Muscle layer of duodenum (tissue), 2 donors: Measurements from ENCODE around the gene ANKRD13B.
A peak's percentile ranks its signal among the peaks of the same experiment; 100 is the strongest.

Experiments
- H3K27ac ChIP-seq: one replicate; pipeline ENCODE4 v1.7.0; 2013; ENCODE audit warnings: mild to moderate bottlenecking, low read length
- H3K27me3 ChIP-seq: one replicate; pipeline ENCODE4 v1.7.0; 2013; ENCODE audit warnings: low read depth, mild to moderate bottlenecking, control low read depth, low read length
- H3K36me3 ChIP-seq, 2 donors: one replicate each; pipeline ENCODE4 v1.7.0; 2013; ENCODE audit warnings: low read length in 2 of 2, control low read depth in 1 of 2, mild to moderate bottlenecking in 1 of 2; ENCODE audit not compliant: insufficient read depth in 2 of 2, control insufficient read depth in 1 of 2
- H3K4me1 ChIP-seq, 2 donors: one replicate each; pipeline ENCODE4 v1.7.0; 2013; ENCODE audit warnings: low read length in 2 of 2, mild to moderate bottlenecking in 2 of 2, control low read depth in 1 of 2, moderate library complexity in 1 of 2; ENCODE audit not compliant: insufficient read depth in 2 of 2, control insufficient read depth in 1 of 2
- H3K4me3 ChIP-seq, 2 donors: one replicate each; pipeline ENCODE4 v1.7.0; 2013; ENCODE audit warnings: low read length in 2 of 2, low read depth in 1 of 2, mild to moderate bottlenecking in 1 of 2
- H3K9me3 ChIP-seq, 2 donors: one replicate each; pipeline ENCODE4 v1.7.0; 2013; ENCODE audit warnings: low read length in 2 of 2, control low read depth in 1 of 2, mild to moderate bottlenecking in 1 of 2; ENCODE audit not compliant: control insufficient read depth in 1 of 2
- donor health status: healthy.

ANKRD13B gene

GRCh38 chr17:29577001-29577370 lies 15.9 kb upstream of the ANKRD13B start:
- Histone ChIP-seq H3K27me3 (no peaks in the 10 kb centered on the region), H3K36me3 (peaks cover 10 to 60% of the 10 kb centered on the region in 2 donors), H3K4me3 (no peak overlapping the region), H3K9me3 (no peaks in the 10 kb centered on the region), H3K4me1 (peaks cover 0 to 28% of the 10 kb centered on the region in 2 donors), H3K27ac (no peak overlapping the region)

DNA sequence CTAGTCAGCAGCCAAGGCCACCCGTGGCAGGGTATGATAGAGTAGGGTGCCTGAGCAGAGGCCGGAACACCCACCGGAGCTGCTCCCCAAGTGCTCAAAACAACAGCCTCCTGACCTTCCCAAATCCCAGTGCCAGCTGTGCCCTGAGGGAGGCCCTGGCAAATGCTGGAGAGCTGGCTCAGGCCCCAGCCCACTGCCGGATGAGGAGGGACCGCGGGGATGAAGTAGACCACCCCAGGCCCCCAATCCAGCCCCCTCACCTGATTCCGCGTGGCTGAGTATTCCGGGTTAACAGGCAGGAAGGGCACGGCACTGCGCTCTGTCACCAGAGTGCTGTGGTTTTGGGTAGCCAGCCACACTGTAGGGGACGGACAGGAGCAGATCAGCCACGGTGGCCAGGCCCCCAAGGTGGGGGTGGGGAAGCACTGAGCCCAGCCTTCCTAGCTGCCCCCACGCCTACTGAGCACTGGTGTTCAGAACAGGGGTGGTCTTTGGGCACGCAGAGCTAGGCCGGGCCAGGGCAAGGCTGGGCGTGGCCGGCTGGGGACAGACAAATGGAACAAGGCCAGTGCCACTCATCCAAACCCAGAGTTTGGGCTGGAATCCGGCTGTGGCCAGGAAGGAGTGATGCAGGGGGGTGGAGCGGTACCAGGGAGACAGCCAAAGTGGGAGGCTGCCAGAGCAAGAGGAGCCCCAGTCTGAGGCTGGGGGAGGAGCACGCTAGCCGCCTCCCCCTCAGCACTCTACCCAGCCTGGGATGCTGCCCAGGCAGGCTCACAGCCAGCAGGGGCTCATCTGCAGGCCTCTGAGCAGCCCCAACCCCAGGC lies 15.3 kb upstream of the ANKRD13B start:
- H3K36me3 ChIP-seq, result peaks cover 13 to 60% of the 10 kb centered on the region in 2 donors
- H3K27ac ChIP-seq, result no peak overlapping the region

DNA sequence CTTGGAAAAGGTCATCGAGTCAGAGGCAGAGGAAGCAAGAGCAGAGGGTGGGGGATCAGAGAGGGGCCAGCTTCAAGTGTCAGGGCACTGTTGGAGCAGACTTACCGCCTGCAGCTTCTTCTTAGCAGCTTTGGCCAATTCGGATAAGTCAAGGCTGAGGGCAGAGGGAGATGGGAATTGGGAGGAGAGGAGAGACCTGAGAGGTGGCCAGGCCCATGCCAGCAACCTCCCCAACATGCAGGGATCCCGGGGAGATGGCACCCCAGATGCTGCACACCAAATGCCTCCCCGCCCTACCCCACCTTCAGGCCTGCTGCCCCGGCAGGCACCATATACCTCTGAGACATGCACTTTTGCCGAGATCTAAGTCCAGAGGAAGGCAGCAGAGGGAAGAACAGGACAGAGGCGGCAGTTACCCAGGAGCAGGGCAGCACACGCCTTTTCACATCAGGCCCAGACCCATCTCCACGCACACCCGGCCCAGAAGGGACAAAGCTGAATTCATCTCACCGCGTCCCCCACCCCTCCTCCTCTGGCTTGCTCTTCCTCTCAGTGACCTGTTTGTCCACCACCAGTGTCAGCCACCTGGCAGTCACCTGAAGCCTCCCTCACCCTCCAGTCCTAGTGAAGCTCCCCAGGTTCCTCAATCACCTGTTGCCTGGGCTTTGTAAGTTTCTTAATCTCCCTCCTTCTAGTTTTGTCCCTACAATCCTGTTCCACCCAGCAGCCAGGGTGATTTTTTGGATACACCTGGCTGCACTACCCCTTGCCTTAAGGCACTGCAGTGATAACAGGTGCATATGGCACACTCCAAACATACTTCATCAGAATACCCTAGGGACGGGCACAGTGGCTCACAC lies 14.1 kb upstream of the ANKRD13B start:
- peaks cover 17 to 61% of the 10 kb centered on the region in 2 donors for H3K36me3 ChIP-seq
- H3K4me1 ChIP-seq, result peaks cover 0 to 13% of the 10 kb centered on the region in 2 donors

More for the DNA sequence above, 15.3 kb upstream of the ANKRD13B start:
- peaks cover 0 to 22% of the 10 kb centered on the region in 2 donors for H3K4me1 ChIP-seq
- no peak overlapping the region for H3K4me3 ChIP-seq
- no peaks in the 10 kb centered on the region for H3K9me3 ChIP-seq
- no peaks in the 10 kb centered on the region for H3K27me3 ChIP-seq

GRCh38 chr17:29579866-29580771 lies 12.8 kb upstream of the ANKRD13B start:
- H3K27ac ChIP-seq, result no peak overlapping the region
- H3K9me3 ChIP-seq, result no peaks in the 10 kb centered on the region
- H3K4me1 ChIP-seq, result peaks cover 0 to 13% of the 10 kb centered on the region in 2 donors
- peaks cover 14 to 48% of the 10 kb centered on the region in 2 donors for H3K36me3 ChIP-seq
- H3K27me3 ChIP-seq, result no peaks in the 10 kb centered on the region
- no peak overlapping the region for H3K4me3 ChIP-seq

More for the DNA sequence above, 14.1 kb upstream of the ANKRD13B start:
- no peaks in the 10 kb centered on the region for H3K9me3 ChIP-seq
- H3K27ac ChIP-seq, result no peak overlapping the region
- H3K27me3 ChIP-seq, result no peaks in the 10 kb centered on the region
- no peak overlapping the region for H3K4me3 ChIP-seq

DNA sequence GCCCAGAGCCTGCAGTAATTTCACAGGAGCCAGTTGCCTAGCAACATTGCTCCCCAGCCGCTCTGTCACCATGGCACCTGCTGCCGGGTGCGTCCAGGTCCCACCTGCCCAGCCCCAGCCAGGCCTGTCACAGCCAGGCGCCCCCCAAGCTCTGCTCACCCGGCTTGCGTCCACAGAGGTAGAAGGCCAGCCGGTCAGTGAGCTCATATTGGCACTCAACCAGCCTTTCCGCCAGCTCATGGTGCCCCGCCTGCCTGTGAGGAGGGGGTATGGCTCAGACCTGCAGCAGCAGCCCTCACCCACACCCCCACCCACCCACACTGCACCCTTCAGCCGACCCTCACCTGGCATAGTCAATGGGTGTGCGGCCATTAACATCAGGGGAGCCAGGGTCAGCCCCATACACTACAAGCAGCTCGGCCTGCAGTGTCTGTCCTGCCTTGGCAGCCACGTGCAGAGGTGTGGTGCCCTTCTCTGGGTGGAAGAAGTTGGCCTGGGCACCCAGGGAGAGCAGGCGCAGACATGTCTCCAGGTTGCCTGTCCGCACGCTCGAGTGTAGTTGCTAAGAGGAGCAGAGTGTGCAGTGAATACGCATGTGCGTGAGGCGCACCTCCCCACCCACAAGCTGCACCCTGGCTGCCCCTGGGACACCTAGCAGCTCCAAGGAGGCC lies 11.2 kb upstream of the ANKRD13B start:
- Histone ChIP-seq H3K4me1 (peaks cover under 1 to 16% of the 10 kb centered on the region in 2 donors), H3K36me3 (peaks cover 12 to 32% of the 10 kb centered on the region in 2 donors), H3K27me3 (no peaks in the 10 kb centered on the region), H3K27ac (no peak overlapping the region), H3K9me3 (no peaks in the 10 kb centered on the region), H3K4me3 (no peak overlapping the region)

DNA sequence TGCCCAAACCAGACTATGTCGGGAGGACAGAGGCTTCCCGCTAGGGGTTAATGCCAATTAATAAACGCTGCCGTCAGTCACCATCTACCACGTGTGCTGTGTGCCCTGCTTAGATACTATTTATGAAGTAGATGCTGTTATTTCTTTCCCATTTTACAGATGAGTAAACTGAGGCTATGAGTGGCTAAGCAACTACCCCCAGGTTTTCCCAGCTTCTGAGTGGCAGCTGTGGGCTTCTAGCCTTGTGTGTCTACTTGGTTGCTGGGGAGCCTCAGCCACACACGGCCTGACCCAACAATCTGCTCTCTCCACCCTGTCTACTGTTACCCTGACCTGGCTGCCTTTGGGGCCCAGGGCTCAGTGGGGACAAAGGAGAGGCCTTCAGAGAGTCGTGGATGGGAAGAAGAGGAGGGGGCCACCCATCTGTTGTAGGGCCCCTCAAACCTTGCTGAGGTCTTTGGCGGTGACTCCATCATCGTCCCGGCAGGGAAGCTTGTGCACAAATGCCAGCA lies 10.6 kb upstream of the ANKRD13B start:
- H3K4me3 ChIP-seq, result no peak overlapping the region
- H3K9me3 ChIP-seq, result no peaks in the 10 kb centered on the region
- peaks cover 7 to 20% of the 10 kb centered on the region in 2 donors for H3K4me1 ChIP-seq
- no peaks in the 10 kb centered on the region for H3K27me3 ChIP-seq
- peaks cover 12 to 26% of the 10 kb centered on the region in 2 donors for H3K36me3 ChIP-seq
- H3K27ac ChIP-seq, result no peak overlapping the region

GRCh38 chr17:29582772-29583171 lies 10.2 kb upstream of the ANKRD13B start:
- Histone ChIP-seq H3K9me3 (no peaks in the 10 kb centered on the region), H3K27ac (no peak overlapping the region), H3K4me1 (peaks cover 10 to 20% of the 10 kb centered on the region in 2 donors), H3K27me3 (no peaks in the 10 kb centered on the region), H3K36me3 (peaks cover 12 to 22% of the 10 kb centered on the region in 2 donors), H3K4me3 (no peak overlapping the region)

DNA sequence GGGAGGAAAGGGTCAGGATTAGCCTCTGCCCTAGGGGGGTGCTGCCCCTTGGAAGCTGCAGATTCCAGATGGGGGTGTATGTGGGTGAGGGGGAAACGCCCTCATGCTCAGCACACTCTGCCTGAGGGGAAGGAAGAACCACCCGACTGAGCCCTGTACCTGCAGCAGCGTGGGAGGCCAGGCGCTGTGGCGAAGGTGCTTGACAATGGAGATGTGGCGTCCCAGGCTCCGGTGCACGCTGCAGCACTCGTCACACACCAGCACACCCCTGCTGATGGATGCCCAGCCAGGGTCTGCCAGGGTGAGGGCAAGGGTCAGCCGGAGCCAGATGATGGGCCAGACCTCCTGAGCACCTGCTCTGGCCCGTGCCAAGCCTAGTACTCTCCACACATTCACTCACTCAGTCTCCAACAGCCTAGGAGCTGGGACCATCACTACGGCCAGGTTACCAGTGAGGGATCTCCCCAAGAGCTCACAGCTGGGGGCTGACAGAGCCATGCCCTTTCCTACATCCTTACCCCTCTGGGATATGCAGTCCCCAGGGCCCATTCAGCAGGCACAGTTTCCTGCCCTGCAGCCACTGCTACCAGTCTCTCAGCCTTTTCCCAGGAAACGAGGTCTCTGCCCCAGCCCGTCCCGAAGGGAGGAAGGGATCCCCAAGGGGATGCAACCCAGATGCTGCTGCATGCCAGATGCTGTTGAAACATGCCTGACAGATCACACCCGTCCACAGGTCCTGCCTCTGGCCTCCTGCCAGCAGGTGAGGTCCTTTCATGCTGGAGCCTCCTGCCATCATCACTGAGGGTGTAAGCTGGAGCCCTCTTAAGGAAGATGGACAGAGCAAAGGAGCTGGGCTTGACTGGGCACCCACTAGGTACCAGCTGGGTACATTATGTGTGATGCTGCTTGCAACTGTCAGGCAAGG lies 9.3 kb upstream of the ANKRD13B start:
- Histone ChIP-seq H3K27ac (no peak overlapping the region), H3K4me3 (no peak overlapping the region), H3K4me1 (peaks cover 17% of the 10 kb centered on the region in 2 donors), H3K9me3 (no peaks in the 10 kb centered on the region), H3K36me3 (peaks cover 8 to 15% of the 10 kb centered on the region in 2 donors), H3K27me3 (no peaks in the 10 kb centered on the region)

GRCh38 chr17:29584452-29585079 lies 8.4 kb upstream of the ANKRD13B start:
- Histone ChIP-seq H3K27me3 (no peaks in the 10 kb centered on the region), H3K27ac (peak overlapping the region; percentile 45), H3K36me3 (peaks cover 8 to 15% of the 10 kb centered on the region in 2 donors), H3K4me1 (peaks cover 17% of the 10 kb centered on the region in 2 donors), H3K4me3 (no peak overlapping the region), H3K9me3 (no peaks in the 10 kb centered on the region)
